ACC112 (cell line): Measurements from ENCODE around the gene ATXN1.

Source experiments
- H2AFZ ChIP-seq: fragments of 200-600 bp; sonication (generic); one replicate; pipeline ENCODE4 v1.6.0; 2017; ENCODE audit warnings: antibody characterized with exemption, low read length; ENCODE audit not compliant: unreplicated experiment
- H3K27ac ChIP-seq: fragments of 200-600 bp; sonication (generic); 2 replicates; pipeline ENCODE4 v1.5.1; 2014; ENCODE audit warnings: low read depth, mild to moderate bottlenecking, antibody characterized with exemption, low read length, moderate library complexity
- H3K27me3 ChIP-seq: fragments of 200-600 bp; sonication (generic); 2 replicates; pipeline ENCODE4 v1.6.1; 2014; ENCODE audit warnings: mild to moderate bottlenecking, antibody characterized with exemption, low read length, moderate library complexity, mixed read lengths; ENCODE audit not compliant: insufficient read depth
- H3K36me3 ChIP-seq: fragments of 200-600 bp; sonication (generic); 2 replicates; pipeline ENCODE4 v1.6.1; 2016; ENCODE audit warnings: mild to moderate bottlenecking, antibody characterized with exemption, low read length, moderate library complexity, mixed read lengths; ENCODE audit not compliant: insufficient read depth
- H3K4me1 ChIP-seq: fragments of 200-600 bp; sonication (generic); one replicate; pipeline ENCODE4 v1.6.1; 2016; ENCODE audit warnings: low read length, mixed read lengths; ENCODE audit not compliant: insufficient read depth, unreplicated experiment, control insufficient read depth
- H3K4me3 ChIP-seq: fragments of 200-600 bp; sonication (generic); 2 replicates; pipeline ENCODE4 v1.5.1; 2014; ENCODE audit warnings: mild to moderate bottlenecking, low read depth, low read length
- H3K79me2 ChIP-seq: fragments of 200-600 bp; sonication (generic); one replicate; pipeline ENCODE4 v1.6.0; 2016; ENCODE audit warnings: low read length; ENCODE audit not compliant: control insufficient read depth, unreplicated experiment, insufficient read depth

The ATXN1 gene

DNA sequence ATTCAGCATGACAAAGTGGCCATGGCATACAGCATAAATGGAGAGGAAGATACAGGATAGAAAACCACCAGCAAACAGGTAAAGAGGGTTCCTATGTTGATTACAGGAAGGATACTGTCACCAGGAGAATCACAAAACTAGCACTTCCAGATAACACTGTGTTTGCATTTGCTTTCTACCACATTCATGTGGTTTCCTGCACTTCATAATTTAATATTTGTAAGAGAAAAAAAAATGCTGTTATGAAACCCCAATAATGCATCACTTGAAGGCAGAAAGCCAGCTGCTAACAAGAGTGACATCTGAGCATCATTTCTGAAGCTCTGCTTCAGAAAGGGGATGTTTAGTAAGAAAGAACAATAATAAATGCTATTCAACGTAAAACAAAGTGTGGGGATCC lies 106.6 kb downstream of the ATXN1 start:
- H3K4me3 ChIP-seq: no peak overlapping the region
- H3K36me3 ChIP-seq: peaks cover 3% of the 10 kb centered on the region; the same call in 1 of the 2 replicates
- no peaks in the 10 kb centered on the region for H3K27me3 ChIP-seq
- no peaks in the 10 kb centered on the region for H3K79me2 ChIP-seq
- no peak overlapping the region for H3K27ac ChIP-seq
- peaks cover 3% of the 10 kb centered on the region for H3K4me1 ChIP-seq
- H2AFZ ChIP-seq: no peak overlapping the region

DNA sequence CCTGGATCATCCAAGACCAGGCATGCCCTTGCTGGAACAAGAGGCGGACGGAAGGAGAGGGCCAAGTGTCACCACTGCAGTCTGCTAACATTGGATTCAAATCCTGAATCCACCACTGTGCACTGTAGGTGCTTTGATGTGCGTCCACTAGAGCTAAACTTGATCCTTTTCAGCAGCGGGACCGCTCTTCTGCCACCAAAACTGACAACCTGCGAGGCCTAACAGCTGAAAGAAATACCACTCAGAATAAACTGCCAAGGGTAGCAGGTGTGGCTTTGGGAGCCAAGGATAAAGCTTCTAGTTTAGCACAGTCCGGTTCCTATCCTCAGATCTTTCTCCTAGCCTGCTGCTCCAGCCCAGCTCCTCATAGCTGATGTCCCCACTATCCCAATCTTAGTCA lies 108.0 kb downstream of the ATXN1 start:
- Histone ChIP-seq H2AFZ (no peak overlapping the region), H3K36me3 (peaks cover 3% of the 10 kb centered on the region; the same call in 1 of the 2 replicates), H3K27me3 (no peaks in the 10 kb centered on the region), H3K79me2 (no peaks in the 10 kb centered on the region), H3K4me1 (no peaks in the 10 kb centered on the region), H3K4me3 (no peak overlapping the region), H3K27ac (no peak overlapping the region)

DNA sequence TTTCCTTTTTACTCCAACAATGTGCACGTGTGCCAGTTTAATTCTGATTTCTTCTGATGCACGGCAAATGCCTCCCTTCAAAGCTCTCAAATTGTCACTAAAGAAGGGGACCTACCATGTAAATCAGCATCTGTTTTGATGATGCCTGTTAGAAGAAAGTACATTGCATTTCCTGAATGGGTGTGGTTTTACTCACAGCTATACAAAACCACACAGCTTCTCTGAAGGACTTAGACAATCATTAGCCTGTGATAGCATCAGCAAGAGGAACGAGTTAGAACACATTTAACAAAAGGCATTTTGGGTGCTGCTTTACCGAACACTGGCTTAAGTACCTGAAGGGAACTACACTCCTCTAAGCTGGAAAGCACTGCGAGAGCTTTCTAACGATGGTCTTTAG lies 109.4 kb downstream of the ATXN1 start:
- H3K27me3 ChIP-seq: no peaks in the 10 kb centered on the region
- H2AFZ ChIP-seq: no peak overlapping the region
- H3K4me1 ChIP-seq: no peaks in the 10 kb centered on the region
- no peak overlapping the region for H3K27ac ChIP-seq
- no peak overlapping the region for H3K4me3 ChIP-seq
- no peaks in the 10 kb centered on the region for H3K79me2 ChIP-seq
- H3K36me3 ChIP-seq: no peaks in the 10 kb centered on the region

DNA sequence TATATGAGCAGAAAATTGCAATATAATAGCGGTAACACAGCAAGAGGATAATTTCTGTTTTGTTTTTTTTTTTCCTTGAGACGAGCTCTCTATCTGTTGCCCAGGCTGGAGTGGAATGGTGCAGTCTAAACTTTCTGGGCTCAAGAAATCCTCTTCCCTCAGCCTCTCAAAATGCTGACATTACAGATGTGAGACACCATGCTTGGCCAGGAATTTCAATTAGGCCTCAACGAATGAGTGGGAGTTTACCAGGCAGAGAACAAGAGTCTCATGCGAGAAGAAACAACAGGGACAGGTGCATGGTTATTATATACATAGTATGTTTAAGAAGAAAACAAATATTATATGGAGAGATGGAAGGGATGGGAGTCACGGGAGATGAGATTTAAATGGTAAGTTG lies 111.4 kb downstream of the ATXN1 start:
- Histone ChIP-seq H3K36me3 (no peaks in the 10 kb centered on the region), H3K79me2 (no peaks in the 10 kb centered on the region), H2AFZ (no peak overlapping the region), H3K4me1 (no peaks in the 10 kb centered on the region), H3K4me3 (no peak overlapping the region), H3K27ac (no peak overlapping the region), H3K27me3 (no peaks in the 10 kb centered on the region)

DNA sequence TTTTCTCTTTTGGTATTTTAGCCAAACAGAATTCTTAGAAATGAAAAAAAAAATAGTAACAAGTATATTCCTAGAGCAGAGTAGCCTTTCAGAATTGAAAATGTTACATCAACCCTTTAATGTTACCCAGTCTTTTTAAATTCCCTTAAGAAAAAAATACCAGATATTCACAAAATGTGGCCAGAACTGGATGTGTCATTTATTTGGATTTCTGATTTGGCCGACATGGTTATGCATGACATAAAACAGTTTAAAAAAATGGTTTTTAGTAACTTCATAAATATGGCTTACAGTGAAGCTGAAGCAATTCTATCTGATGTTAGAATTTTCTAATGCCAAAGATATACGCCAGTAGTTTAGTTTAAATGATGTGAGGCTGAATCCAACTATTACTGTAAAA lies 112.0 kb downstream of the ATXN1 start:
- Histone ChIP-seq H2AFZ (no peak overlapping the region), H3K79me2 (no peaks in the 10 kb centered on the region), H3K27ac (no peak overlapping the region), H3K4me3 (no peak overlapping the region), H3K4me1 (no peaks in the 10 kb centered on the region), H3K36me3 (no peaks in the 10 kb centered on the region), H3K27me3 (no peaks in the 10 kb centered on the region)

DNA sequence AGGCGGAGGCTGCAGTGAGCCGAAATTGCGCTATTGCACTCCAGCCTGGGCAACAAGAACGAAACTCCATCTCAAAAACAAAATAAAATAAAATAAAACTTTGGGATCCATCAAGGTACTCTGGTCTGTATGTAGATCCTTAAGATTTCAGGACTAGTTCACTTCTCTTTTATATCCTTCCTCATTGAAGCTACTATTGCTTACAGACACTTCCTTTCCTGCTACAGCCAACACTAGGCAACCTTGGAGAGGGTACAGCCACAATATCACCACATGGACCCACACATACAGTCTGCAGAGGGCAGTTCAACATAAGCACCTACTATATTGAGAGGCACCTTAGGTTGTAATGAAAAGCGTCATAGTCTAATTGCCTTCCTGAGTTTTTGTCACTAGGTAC lies 113.3 kb downstream of the ATXN1 start:
- Histone ChIP-seq H3K79me2 (no peaks in the 10 kb centered on the region), H3K27me3 (no peaks in the 10 kb centered on the region), H2AFZ (no peak overlapping the region), H3K4me1 (no peaks in the 10 kb centered on the region), H3K36me3 (no peaks in the 10 kb centered on the region), H3K27ac (no peak overlapping the region), H3K4me3 (no peak overlapping the region)

DNA sequence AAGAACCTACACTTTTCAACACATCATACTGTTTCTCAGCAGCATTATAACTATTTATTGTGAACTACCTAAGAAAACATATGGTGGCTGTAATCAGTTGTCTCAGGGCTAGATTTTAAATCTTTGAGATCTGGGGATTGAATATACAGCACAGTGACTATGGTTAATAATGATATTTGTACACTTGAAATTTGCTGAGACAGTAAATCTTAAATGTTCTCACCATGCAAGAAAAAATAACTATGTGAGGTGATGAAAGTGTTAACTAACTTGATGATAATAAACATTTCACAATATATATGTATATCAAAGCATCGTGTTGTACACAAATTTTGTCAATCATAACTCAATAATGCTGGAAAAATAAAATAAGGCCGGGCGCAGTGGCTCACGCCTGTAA lies 113.8 kb downstream of the ATXN1 start:
- H3K36me3 ChIP-seq: no peaks in the 10 kb centered on the region
- no peak overlapping the region for H3K27ac ChIP-seq
- H3K4me1 ChIP-seq: no peaks in the 10 kb centered on the region
- no peaks in the 10 kb centered on the region for H3K79me2 ChIP-seq
- no peaks in the 10 kb centered on the region for H3K27me3 ChIP-seq
- no peak overlapping the region for H3K4me3 ChIP-seq
- H2AFZ ChIP-seq: no peak overlapping the region

DNA sequence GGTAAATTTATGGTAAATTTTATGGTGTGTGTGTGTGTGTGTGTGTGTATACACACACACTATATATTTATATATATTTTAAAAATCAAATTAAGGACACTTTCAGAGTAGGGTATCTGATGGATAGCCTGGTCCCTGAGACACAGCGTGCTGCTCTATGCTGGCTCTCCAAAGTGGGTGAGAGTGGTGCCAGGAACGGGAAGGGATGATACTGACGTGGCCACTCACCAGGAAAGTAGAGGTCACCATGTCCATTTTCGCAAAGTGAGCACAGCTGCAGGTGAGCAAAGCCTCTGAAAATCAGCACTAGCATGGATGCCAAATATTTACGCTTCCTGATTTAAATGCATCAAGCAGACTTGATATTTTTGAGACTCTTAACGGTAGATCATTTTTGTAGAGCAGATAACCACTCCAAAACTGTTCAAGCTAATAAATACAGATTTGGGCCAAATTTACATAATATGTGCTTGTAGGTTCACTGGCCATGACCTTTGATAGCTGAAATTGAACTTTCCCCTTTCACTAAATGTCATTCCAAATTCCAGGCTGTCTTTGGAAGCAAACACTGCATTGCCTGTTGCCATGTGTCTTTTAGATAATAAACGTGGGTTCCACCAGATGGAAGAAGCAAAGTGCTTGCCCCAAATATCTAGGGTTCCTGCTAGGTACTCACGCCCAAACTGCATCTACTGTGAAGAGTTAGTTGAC lies 116.6 kb downstream of the ATXN1 start:
- Histone ChIP-seq H3K4me1 (peaks cover 5% of the 10 kb centered on the region), H3K4me3 (no peak overlapping the region), H3K36me3 (no peaks in the 10 kb centered on the region), H3K79me2 (no peaks in the 10 kb centered on the region), H3K27me3 (no peaks in the 10 kb centered on the region), H2AFZ (no peak overlapping the region), H3K27ac (no peak overlapping the region)

DNA sequence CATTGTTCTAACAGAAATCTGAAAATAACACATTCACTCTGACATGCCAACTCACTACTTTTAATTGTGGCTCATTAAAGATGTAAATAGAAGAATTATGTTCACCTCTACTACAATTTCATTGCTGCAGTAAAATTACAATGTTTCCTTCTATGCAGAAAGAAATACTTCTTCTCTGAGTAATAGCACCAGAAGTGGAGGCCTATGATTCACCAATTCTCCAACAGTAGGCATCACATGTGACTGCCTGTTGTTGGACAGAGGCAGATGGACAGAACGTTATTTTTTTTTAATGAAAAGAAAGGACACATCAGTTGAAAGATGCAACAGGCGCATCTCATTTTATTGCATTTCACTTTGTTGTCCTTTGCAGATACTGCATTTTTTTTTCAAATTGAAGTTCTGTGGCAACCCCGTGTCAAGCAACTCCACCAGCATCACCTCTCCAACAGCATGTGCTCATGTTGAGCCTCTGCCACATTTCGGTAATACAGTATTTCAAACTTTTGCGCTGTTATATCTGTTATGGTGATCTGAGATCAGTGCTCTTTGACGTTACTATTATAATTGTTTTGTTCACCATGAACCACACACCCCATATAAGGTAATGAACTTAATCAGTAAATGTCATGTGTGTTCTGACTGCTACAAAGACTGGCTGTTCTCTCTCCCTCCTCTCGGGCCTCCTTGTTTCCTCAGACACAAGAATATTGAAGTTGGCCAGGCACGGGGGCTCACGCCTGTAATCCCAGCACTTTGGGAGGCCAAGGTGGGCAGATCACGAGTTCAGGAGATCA lies 121.4 kb downstream of the ATXN1 start:
- Histone ChIP-seq H3K36me3 (no peaks in the 10 kb centered on the region), H3K4me3 (no peak overlapping the region), H3K27me3 (no peaks in the 10 kb centered on the region), H3K79me2 (no peaks in the 10 kb centered on the region), H3K27ac (peak overlapping the region; percentile 6; the same call in 1 of the 2 replicates), H2AFZ (no peak overlapping the region), H3K4me1 (peaks cover 33% of the 10 kb centered on the region)

DNA sequence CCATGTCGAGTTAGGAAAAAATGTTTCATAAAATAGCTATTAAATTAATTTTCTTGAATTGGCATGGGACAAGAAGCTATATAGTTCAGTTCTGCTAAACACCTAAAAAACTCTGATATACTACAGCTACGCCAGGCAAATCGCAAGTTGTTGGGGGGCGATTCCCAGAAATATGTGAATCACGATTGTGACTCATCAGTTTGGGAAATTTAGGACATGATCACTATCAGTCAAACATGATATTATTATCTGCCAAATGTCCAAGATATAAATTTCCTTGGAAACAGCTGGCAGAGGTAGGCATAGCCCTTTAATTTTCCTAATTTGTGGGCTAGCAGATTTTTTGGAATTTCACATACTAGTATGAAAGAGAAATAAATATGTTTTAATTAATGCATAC lies 123.6 kb downstream of the ATXN1 start:
- Histone ChIP-seq H3K4me3 (no peak overlapping the region), H3K79me2 (no peaks in the 10 kb centered on the region), H3K36me3 (no peaks in the 10 kb centered on the region), H3K27ac (peak overlapping the region; percentile 15; the same call in 1 of the 2 replicates), H3K4me1 (peaks cover 33% of the 10 kb centered on the region), H2AFZ (no peak overlapping the region), H3K27me3 (no peaks in the 10 kb centered on the region)
